Measurements from ENCODE around the gene SPINK1.

DNA sequence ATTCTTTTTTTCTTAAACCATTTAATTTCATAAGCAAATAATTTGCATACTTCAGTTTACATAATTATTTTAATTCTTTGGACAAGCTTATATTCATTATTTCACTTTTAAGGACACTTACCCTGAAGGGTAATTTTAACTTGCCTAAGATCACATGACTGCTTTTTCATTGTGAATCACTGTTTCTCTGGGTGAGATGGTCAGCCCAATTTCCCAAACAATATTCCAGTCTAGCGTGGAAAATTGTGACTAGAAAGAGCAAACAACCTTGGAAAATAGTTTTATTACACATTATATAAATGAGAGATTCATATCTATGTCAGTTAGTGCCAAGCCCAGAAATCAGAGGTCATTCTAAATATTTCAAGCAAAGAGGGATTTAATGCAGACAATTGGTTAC is 27.5 kb downstream of the SPINK1 start:
- TF ChIP-seq GATA3 (IDR thresholded peaks at IDR 0.05; ENCODE audit: low read depth, low read length), result no peak
- no peak for TF ChIP-seq GATA2 (IDR thresholded peaks at IDR 0.05; ENCODE audit: low read depth, low read length)

Measured in SH-SY5Y (cell line).